Embryonic facial prominence (tissue), 1 donor: ENCODE results near the gene SPP1.
"Not testable (repeated sequence)": the region's sequence is repeated elsewhere in the genome, so short reads cannot be mapped to it uniquely, and the experiment has no call there.

Experiments
- DNase-seq: peaks from one replicate; pipeline ENCODE4 v3.0.0-alpha.2; 2016; ENCODE audit errors: extremely low spot score

SPP1 gene

GRCh38 chr4:88025868-88026661, 50.6 kb downstream of the SPP1 start:
- DNase-seq, result not testable (repeated sequence)

GRCh38 chr4:88027611-88028608, 52.4 kb downstream of the SPP1 start:
- no peak for DNase-seq

GRCh38 chr4:88028946-88029345, 53.4 kb downstream of the SPP1 start:
- DNase-seq, result no peak

GRCh38 chr4:88029556-88029955, 54.0 kb downstream of the SPP1 start:
- no peak for DNase-seq

- no peak for DNase-seq
Measured at GRCh38 chr4:88030565-88031310, 55.2 kb downstream of the SPP1 start.
